GM18909 (cell line): Measurements from ENCODE around the gene TRUB2.
A peak's percentile ranks its signal among the peaks of the same experiment; 100 is the strongest.

Experiments
- ATAC-seq: cut with Tn5 transposase; IDR thresholded peaks from one replicate; pipeline ENCODE4 v1.9.1; 2021; ENCODE audit warnings: mild to moderate bottlenecking; ENCODE audit not compliant: unreplicated experiment, poor library complexity

Gene TRUB2

GRCh38 chr9:128322404-128323211 is at the start of gene TRUB2, which contains the start of gene COQ4:
TSS of gene TRUB2 (minus strand) at chr9:128322447. CDS start at chr9:128322408, 39 bp downstream.
TSS of gene COQ4 (plus strand) at chr9:128322839. CDS start at chr9:128322859, 20 bp downstream.
- peak; percentile 78 for ATAC-seq

GRCh38 chr9:128371630-128372117 is 49.4 kb upstream of the TRUB2 start:
- no peak for ATAC-seq

DNA sequence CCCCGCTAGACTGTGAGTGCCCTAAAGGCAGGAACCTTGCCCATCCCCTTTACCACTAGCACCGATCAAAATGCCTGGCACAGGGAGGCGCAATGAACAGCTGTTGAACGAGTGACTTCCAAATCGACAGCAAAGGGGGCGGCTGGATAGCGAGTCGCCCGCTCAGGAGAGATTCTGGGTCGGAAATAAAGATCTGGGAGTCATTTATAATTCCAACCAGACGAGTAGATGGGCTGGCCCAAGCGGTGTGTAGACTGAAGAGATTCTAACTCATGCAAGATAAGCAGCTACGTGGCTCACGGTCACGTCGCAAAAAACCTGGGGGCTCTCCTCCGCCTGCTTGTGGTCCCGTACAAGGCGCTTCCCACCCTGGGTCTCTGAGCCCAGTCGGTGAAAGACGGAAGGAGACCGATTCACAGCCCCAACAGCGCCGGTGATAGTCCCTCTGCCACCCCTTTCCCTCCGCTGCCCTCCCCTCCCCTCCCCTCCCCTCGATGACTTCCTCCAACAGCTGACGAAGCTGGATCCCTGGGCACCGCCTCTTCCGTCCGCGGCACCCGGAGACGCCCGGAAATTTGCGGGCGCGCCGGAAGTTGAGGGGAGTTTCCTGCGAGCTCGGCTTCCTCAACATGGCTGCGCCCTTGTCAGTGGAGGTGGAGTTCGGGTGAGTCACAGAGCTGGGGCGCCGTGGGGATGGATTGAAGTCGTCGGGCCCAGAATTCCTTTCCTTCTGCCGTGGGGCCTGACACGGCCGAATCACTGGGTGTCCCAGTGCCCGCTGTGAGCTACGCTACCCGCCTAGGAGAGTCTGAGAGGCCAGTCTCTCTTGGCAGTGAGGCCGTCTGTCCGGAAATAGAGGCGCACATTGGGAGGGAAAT is 48.7 kb upstream of the TRUB2 start, which contains the start of gene URM1:
Gene URM1 (plus strand): TSS at position 623 of the 878 bp plus-strand sequence. CDS start 7 bp downstream, at position 630.
- peak; percentile 83 for ATAC-seq

DNA sequence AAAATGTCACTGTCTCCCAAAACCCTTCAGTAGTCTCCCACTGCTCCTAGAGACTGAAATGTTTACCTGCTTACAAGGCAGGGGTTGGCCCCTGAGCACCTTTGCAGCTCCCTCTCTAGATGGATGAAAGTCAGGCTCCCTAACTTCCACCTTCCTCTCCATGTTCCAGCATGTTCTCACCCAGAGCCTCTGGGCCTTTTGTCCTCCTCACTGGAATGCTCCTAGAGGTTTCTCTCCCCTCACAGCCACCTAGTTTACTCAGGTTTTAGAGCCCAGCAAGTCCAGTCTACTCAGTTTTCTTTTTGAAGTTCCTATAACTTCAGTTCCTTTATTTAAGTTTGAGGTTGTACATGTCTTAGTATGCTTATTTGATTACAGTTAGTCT is 48.1 kb upstream of the TRUB2 start:
- ATAC-seq: no peak

GRCh38 chr9:128369024-128369706 is 46.9 kb upstream of the TRUB2 start:
- ATAC-seq: no peak

DNA sequence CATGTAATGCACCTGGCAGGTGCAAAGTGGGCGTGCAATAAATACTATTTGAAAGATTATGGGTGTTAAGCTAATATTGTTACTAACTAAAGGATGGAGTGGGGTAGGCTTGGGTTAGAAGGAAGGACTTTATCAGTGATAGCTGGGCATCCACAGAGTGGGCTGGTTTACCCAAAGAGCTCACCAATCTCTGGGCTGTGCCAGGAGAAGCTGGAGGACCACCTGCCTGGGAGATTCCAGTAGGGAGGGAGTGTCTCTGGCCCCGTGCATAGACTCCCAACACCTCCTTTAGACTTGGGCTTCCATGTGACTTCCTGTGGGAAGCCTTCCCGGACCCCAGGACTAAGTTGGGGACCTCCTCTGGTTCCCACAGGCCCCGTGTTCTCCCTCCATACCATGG is 43.3 kb upstream of the TRUB2 start:
- no peak for ATAC-seq

- ATAC-seq: no peak
These were observed 40.5 kb upstream of the TRUB2 start for GRCh38 chr9:128362774-128363173.

- ATAC-seq: peak; percentile 80
These were observed 39.9 kb upstream of the TRUB2 start for GRCh38 chr9:128361986-128362646.

DNA sequence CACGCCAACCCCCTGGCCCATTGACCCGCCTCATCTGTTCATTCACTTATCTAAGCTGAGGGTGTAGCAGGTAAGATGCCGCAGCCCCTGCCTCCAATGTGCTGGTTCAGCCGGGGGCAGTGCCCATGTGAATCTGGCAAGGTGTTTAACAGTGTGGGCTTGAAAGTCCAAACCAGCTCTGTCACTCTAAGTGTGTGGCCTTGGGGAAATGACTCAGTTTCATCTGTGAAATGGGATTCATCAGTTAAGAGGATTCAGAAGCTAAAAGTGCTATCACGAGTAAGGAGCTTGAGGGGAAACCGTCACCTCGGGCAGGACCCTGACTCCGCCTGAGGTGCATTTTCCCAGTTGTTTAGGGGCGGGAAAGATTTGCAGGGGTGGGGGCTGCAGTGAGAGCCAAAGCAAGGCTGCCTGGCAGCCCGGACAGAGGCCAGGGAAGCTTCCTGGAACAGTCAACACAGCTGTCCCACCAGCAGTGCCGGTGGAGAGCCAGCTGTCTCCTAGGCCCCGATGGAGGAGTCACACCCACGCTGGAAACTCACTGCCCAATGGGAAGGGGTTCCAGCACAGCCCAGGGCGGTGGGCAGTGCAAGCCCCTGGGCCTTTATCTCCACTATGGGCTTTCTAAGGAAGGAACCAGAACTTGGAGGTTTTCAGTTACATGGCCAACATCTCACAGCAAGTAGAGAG is 39.2 kb upstream of the TRUB2 start:
- ATAC-seq: no peak

- no peak for ATAC-seq
These were observed 38.6 kb upstream of the TRUB2 start for GRCh38 chr9:128360826-128361225.

GRCh38 chr9:128358861-128359260 is 36.6 kb upstream of the TRUB2 start:
- no peak for ATAC-seq

GRCh38 chr9:128358090-128358489 is 35.8 kb upstream of the TRUB2 start:
- ATAC-seq: no peak

- no peak for ATAC-seq
These were observed 33.2 kb upstream of the TRUB2 start for GRCh38 chr9:128355451-128355850.

DNA sequence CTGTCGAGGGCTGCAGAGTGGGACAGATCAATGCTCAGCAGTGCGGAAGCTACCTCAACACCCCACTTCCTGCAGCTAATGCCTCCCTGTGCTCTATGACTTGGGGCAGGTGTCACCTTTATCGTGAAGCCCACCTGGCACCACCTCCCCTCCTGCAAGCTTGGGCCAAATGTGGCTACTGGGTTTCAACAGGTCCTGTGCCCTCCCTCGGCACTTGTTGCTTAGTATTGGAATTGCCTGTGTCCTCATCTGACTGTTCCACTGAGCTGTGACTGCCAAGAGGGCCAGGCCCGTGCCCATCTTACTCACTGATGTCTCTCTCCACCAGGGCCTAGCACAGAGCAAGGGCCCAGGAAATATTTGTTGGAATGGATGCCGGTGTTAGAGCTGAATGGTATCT is 27.5 kb upstream of the TRUB2 start:
- ATAC-seq: no peak

DNA sequence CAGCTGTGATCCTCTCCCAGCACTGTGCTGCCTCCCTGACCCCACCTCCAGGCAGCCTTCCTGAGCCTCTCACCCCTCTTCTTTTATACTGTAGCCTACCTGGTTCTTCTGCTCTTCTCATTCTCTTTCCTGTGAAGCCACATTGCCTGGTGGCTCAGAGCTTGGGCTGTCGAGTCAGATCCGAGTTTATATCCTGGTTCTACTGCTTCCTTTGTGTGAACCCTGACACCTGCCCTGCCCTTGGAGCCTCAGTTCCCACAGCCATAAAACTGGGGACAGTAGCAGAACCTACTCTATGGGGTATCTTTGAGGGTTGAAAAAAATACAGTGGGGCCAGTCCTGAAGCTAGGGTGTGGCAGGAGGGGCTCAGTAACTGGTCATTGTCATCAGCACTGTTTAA is 26.9 kb upstream of the TRUB2 start:
- ATAC-seq: no peak

DNA sequence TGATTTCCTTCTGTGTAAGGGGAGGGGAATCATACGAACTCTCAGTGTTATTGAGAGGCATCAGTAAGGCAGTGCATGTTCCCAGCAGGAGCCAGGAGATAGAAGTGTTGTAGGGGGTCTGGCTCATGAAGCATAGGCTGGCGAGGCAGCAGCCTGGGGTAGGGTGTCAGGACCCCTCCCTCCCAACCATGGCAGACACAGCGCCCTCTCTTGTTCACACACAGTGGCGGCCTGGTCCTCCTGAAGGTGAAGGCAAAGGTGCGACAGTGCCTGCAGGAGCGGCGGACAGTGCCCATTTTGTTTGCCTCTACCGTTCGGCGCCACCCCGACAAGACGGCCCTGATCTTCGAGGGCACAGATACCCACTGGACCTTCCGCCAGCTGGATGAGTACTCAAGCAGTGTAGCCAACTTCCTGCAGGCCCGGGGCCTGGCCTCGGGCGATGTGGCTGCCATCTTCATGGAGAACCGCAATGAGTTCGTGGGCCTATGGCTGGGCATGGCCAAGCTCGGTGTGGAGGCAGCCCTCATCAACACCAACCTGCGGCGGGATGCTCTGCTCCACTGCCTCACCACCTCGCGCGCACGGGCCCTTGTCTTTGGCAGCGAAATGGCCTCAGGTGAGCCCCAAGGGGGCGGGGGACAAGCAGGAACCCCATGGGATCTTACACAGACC is 22.8 kb upstream of the TRUB2 start:
- ATAC-seq: no peak

- ATAC-seq: no peak
These were observed 21.6 kb upstream of the TRUB2 start for GRCh38 chr9:128343855-128344254.

DNA sequence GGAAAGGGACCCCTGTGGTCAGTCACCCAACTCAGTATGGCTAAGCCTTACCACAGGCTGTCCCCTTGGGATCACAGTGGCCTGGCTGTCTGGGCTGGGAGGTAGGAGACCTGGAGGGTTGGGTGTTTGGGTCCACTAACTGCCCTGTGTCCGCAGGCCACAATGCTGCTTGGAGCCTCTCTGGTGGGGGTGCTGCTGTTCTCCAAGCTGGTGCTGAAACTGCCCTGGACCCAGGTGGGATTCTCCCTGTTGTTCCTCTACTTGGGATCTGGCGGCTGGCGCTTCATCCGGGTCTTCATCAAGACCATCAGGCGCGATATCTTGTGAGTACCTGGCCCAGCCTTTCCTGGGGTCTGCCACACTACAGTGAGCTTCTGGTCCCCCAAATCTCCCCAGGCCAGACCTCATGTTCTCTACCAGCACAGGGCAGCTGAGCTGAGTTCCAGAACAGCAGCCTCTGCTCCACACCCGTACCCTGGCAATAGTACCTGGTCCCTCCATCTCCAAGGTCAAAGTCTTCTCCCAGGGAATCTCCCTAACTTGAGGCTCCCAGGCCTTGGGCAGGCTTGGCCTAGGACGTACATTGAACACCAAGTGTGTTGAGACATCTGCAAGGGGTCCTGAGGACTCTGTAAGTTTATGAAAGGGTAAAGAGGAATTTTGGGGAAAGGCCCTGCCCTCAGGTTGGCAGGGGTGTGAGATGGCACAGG is 20.9 kb upstream of the TRUB2 start:
- ATAC-seq: no peak
